K562 (cell line): ENCODE results near the gene SPAG16. TPM values are rescaled to one million over a fixed set of nuclear protein-coding genes. Genes with fewer than 3 reads are reported as not detected.

Experiments used
- CEBPG ChIP-seq, 3 experiments: fragments of 200-800 bp in 1 of 3; sonication (Bioruptor generic) in 1 of 3; sonication (generic) in 1 of 3; formaldehyde crosslinking in 1 of 3; IDR thresholded peaks in 2 of 3; conservative IDR thresholded peaks in 1 of 3; 2 replicates each; pipeline versions ENCODE4 v1.6.1 to v1.8.0; 2016 to 2022; ENCODE audit warnings: missing compliant biosample characterization in 2 of 3, missing genetic modification characterization in 2 of 3, mild to moderate bottlenecking in 1 of 3, missing genetic modification reagents in 1 of 3
- CEBPZ ChIP-seq: fragments of 150-350 bp; IDR thresholded peaks from 2 replicates; pipeline ENCODE4 v1.6.1; 2014; ENCODE audit warnings: low read depth, mild to moderate bottlenecking, low read length, borderline replicate concordance
- CHD7 ChIP-seq: fragments of 200-600 bp; sonication (generic); IDR thresholded peaks from one replicate; pipeline ENCODE4 v1.6.1; 2012; ENCODE audit warnings: mild to moderate bottlenecking, low read depth, low read length, inconsistent platforms
- LARP7 ChIP-seq: fragments of 450-650 bp; IDR thresholded peaks from 2 replicates; pipeline ENCODE4 v1.6.1; 2016
- NCOA1 ChIP-seq: fragments of 450-650 bp; IDR thresholded peaks from 2 replicates; pipeline ENCODE4 v1.6.1; 2016; ENCODE audit warnings: low read depth
- SIRT6 ChIP-seq: IDR thresholded peaks from one replicate; pipeline ENCODE4 v1.6.1; 2012; ENCODE audit warnings: low read depth, mild to moderate bottlenecking, control low read depth, inconsistent platforms, low read length, moderate library complexity
- VEZF1 ChIP-seq: fragments of 200-800 bp; sonication (Bioruptor generic); IDR thresholded peaks from 2 replicates; pipeline ENCODE4 v1.6.1; 2017; ENCODE audit warnings: missing genetic modification characterization, missing compliant biosample characterization
- ZC3H8 ChIP-seq: fragments of 450-650 bp; IDR thresholded peaks from 2 replicates; pipeline ENCODE4 v1.6.1; 2017
- ZNF263 ChIP-seq: sonication (generic); formaldehyde crosslinking; IDR thresholded peaks from 2 replicates; pipeline ENCODE4 v1.8.0; 2022; ENCODE audit warnings: mild to moderate bottlenecking, missing genetic modification reagents, borderline replicate concordance
- ZNF444 ChIP-seq: fragments of 250-450 bp; sonication (Bioruptor Pico); IDR thresholded peaks from 2 replicates; pipeline ENCODE4 v1.4.0; 2020; ENCODE audit warnings: mild to moderate bottlenecking, moderate library complexity
- polyA plus RNA-seq, 8 experiments: library from polyadenylated mRNA; depleted of rRNA in 4 of 8; stranded (reverse) in 5 of 8; unstranded in 3 of 8; fragments of >200 nt; fragmentation: Nextera tagmentation in 2 of 8; fragmentation: Illumina TruSeq in 1 of 8; extraction: Ambion mirVana in 2 of 8; extraction: Trizol in 1 of 8; gene quantifications; 2 replicates each; pipeline versions ENCODE4 v1.2.1 to v1.2.3, GENCODE V29; 2011 to 2014; ENCODE audit warnings: inconsistent platforms in 1 of 8, missing spikeins in 1 of 8
- total RNA-seq, 7 experiments: library from RNA; depleted of rRNA in 6 of 7; stranded (reverse); fragments of >200 nt in 6 of 7; fragmentation: Illumina TruSeq in 2 of 7; extraction: Trizol in 2 of 7; gene quantifications; 2 replicates each; pipeline versions ENCODE4 v1.2.1 to v1.2.3, GENCODE V29; 2011 to 2021; ENCODE audit warnings: low replicate concordance in 1 of 7

Gene SPAG16
- total and polyA plus RNA-seq, 9 of the 15 experiments (the other 6 are each of a cell fraction or from before 2014, with no cell fraction given), result 0.98 to 5.9 (median 3.5) TPM

- TF ChIP-seq CHD7 (no peak), VEZF1 (CRISPR knock-in tag) (no peak), ZC3H8 (no peak), LARP7 (no peak), CEBPZ (no peak), ZNF263 (no peak), CEBPG (CRISPR knock-in tag; IDR thresholded peaks at IDR 0.05) (no peak), CEBPG (tag; conservative IDR thresholded peaks at IDR 0.05 in 1 of 2, IDR thresholded peaks at IDR 0.05 in 1 of 2) (no peak), ZNF444 (CRISPR knock-in tag) (no peak), NCOA1 (no peak), SIRT6 (no peak)
Observed at GRCh38 chr2:214117054-214117453, 832.8 kb downstream of the SPAG16 start (continued).
